ENCODE data around the gene CDH23.

Gene CDH23

DNA sequence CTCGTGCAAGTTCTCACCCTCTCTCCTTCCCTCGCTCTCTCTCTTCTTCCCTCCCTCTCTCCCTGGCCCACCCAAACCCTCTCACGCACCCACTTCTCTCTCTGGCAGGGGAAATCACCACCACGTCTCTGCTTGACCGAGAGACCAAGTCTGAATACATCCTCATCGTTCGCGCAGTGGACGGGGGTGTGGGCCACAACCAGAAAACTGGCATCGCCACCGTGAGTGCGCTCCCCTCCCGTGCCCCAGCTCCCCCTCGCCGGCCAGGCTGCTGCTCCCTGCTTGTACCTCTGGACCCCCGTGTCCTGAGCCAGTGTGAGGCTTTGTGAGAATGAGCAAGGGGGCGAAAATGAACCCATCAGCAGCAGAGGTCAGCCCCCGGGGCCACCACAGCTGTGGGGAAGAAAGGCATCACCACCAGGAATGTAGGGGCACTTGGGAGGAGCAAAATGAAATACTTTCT, 297.4 kb downstream of the CDH23 start:
- in situ Hi-C loops (cut with HindIII; ENCODE audit: low sequenced_read_pairs) = no loop called here

DNA sequence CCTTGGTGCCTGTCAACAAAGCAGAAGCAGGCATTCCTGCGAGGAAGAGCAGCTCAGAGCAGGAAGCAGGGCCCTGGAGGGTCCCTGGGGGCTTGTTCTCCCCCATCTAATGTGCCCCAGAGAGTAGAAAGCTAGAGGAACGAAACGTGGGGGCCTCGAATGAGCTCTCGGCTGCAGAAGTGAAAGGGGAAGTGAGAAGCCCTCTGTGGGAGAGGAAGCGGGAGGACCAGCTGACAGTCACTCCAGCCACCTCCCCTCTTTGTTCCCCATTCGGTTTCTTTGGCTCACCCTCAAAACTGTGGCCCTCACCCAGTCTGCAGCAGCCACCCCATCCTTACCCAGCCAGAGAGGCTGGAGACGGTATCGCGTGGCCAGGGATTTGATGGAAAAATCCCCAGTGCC, 297.8 kb downstream of the CDH23 start:
- in situ Hi-C loops (cut with HindIII; ENCODE audit: low sequenced_read_pairs) = no loop called here

DNA sequence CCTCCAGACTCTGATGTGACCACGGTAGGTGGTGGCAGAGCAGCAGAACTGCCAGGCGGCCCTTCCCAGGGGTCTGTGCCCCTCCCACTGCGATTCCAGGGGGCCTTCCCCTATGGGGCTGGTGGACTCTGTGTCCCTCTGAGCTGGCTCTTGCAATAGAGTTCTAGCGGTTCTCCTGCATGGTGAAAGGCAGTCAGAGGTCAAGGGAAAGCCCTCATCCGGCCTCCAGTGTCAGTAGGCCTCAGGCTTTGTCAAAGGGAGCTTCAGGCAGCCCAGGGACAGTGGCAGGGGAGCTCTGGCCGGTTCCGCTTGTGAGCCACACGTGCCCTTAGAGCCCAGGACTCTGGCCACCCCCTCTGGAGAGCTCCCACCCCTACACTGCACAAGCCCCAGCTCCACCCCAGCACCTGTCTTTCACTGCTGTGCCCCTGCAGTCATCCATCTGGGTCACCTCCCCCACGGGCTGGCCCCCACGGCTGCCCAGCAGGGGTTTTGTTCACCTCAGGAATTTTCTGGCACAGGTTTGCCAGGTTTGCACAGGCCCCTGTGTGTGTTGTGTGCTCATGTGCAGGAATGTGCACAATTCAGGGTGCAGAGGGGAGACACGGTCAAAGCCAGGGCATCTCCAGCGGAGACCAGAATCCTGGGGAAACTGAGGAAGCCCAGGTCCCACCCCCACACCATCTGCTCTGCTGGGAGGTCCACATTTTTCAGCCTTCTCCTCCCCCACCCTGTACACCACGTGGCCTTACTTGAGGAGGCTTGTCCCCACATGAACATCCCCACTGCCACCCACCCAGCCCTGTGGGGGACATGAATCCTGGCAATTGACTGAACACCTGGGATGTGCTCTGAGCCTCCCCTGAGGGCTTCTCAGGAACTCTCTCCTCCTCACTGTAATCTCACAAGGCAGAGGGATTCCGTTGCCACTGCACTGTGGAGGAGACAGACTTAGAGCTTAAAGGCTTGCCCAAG, 299.1 kb downstream of the CDH23 start:
- in situ Hi-C loops (cut with HindIII; ENCODE audit: low sequenced_read_pairs) = loop anchor here (5.0 kb wide), 1 partner anchor 102 kb away; no protein-coding TSS in a partner anchor

DNA sequence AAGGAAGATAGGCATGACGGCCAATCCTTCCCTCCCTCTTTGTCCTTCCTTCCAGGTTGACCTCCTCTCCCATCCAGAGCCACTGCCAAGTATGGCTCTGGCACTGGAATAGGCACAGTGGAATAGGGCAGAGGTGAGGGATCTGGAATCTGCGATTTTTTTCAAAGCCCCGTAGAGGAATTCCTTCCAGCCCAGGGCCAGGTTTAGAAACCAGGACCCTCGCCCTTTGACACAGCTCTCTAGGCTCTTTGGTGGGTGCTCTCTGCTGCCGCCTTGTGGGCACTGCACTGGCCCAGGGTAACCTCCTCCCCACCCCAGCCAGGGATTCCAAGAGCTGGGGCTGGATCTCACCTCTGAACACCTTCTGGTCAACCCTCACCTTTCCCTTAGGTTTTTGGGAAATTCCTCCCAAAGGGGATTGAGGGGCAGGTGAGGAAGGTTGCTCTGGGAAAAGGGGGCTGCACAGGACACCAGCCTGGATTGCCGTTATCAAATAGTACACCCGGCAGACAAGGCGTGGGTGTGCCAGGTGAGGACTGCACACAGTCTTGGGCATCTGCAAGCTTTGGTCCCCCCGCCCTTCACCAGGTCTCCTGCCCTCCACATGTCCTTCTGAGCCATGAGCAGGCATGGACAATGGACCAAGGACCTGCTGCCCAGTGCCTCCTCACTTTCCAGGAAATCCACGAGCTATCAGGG, 300.1 kb downstream of the CDH23 start:
- in situ Hi-C loops (cut with HindIII; ENCODE audit: low sequenced_read_pairs) = loop anchor here (5.0 kb wide), 1 partner anchor 101 kb away; no protein-coding TSS in a partner anchor

DNA sequence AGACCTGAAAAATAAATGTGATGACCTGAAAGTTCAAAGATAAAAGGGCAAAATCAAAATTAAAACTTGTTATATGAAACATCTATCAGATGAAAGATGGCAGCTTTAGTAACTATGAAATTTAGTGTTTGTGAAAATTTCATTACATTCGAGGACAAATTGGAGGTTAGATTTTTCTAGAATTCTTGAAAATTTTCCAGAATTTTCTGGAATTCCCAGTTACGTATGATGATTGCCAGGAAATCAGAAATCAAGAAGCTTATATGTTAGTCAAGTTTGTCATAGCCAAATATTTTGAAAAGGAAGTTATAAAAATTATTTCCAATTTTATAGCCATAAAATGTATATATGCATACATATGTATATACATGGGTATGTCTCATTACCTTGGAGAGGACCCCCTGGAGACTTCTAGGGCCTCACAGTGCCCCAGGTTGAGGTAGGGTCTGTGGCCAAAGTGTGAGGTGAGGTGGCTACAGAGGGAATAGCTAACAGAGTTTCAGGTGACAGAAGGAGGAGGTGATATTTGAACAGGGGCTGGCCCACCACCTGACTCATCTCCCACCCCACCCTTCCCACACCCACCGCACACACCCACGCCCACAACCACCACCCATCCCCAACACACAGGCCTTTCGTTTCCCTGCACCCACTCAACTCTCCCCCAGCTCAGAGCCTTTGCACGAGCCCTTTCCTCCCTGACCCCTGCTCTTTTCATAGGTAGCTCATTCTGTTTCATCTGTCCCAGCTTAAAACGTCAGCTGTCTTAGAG, 301.4 kb downstream of the CDH23 start:
- in situ Hi-C loops (cut with HindIII; ENCODE audit: low sequenced_read_pairs) = loop anchor here (5.0 kb wide), 1 partner anchor 99 kb away; no protein-coding TSS in a partner anchor

DNA sequence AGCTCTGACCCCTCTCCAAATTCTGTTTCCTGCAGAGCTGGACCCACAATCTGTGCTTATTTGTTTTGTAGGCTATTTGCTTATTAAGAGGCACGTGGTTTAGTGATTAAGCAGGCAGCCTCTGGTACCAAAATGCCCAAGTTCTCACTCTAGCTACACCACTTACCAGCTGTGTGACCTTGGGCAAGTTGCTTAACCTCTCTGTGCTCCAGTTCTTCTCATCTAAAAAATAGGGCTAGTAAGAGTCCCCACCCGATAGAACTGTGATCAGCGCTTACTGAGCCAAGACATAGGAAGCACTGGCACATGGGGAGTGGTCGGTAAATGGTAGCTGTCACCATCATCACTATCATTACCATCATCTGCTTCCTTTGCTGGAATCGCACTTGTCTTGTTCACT, 302.0 kb downstream of the CDH23 start:
- in situ Hi-C loops (cut with HindIII; ENCODE audit: low sequenced_read_pairs) = loop anchor here (5.0 kb wide), 1 partner anchor 99 kb away; no protein-coding TSS in a partner anchor

DNA sequence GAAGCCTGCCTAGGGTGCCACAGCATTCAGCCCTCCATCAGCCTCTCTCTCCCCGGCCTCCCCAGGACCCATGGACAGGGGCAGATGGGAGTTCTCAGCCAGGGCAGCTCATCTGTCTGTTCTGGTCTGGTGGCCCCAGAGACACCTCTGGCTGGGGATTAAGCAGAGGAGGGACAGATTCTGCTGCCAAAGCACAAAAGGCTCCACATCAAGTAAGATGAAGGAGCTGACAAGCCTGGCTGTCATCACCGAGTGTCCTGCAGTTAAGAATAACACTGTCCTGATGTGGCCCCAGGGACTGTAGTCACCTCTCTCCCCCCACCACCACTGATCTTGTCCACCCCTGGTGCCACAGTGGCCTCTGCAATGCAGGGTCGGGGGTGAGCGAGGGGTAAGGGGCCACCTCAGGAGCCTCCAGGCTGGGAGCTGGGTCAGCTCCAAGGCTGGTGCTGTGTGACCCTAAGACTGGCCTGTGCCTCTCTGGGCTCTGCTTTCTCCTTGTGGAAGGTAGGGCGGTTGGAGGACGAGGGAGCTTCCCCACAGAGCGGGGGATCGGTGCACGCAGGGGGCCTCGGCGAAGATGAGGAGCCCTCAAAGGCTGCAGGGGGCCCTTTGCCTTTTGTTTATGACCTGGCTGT, 304.1 kb downstream of the CDH23 start:
- in situ Hi-C loops (cut with HindIII; ENCODE audit: low sequenced_read_pairs) = no loop called here

DNA sequence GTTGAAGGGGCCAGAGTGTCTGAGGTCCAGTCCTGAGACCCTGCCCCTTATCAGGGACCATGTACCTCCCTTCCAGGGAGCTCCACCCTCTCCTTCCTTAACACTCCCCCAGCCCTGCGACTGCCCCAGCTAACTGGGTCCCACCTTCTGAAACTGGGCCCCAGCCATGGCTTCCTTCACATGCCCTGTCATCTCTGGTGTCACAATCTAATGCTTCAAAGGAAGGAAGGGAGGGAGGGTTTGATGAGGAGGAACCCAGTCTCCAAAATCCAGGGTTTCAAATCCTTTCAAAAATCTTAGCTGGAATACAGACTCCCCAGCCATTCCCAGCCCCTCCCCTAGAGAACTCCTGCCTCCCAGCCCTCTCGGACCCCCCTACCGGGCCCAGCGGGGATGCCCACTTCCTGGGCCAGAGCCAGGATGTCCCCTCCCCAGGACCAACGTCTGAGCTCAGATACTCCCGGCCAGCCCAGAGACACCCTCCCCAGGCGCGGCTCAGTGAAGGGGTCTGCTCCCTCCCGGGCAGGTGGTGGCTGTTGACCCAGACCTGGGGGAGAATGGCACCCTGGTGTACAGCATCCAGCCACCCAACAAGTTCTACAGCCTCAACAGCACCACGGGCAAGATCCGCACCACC, 304.9 kb downstream of the CDH23 start:
- in situ Hi-C loops (cut with HindIII; ENCODE audit: low sequenced_read_pairs) = no loop called here

DNA sequence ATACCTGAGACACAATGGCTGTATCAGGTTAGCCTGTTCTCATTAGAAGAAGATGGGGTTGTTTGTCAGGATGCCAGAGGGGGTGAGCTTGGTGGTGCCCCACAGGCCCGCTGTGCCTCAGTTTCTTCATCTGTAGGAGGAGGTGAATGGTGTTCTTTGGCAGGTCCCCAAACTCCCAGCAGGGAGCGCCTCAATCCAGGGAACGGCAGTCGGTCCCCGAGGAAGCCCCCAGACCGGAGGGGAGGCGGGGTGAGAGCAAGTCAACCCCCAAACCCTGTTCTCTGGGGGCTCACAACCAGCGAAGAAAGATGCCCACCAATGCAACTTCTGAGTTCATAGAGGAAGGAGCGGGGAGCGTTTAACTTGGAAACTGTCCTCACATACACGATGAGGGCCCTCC, 306.9 kb downstream of the CDH23 start:
- in situ Hi-C loops (cut with HindIII; ENCODE audit: low sequenced_read_pairs) = no loop called here

DNA sequence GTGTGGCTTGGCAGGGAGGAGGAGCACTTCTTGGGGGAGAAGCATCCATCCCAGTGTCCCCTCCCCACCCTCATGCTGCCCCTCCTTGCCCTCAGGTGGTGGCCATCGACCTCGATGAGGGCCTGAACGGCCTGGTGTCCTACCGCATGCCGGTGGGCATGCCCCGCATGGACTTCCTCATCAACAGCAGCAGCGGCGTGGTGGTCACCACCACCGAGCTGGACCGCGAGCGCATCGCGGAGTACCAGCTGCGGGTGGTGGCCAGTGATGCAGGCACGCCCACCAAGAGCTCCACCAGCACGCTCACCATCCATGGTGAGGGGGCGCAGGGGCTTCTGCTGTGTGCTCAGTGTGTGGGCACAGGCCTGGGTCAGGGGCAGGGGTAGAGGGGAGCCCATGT, 308.1 kb downstream of the CDH23 start:
- in situ Hi-C loops (cut with HindIII; ENCODE audit: low sequenced_read_pairs) = no loop called here

DNA sequence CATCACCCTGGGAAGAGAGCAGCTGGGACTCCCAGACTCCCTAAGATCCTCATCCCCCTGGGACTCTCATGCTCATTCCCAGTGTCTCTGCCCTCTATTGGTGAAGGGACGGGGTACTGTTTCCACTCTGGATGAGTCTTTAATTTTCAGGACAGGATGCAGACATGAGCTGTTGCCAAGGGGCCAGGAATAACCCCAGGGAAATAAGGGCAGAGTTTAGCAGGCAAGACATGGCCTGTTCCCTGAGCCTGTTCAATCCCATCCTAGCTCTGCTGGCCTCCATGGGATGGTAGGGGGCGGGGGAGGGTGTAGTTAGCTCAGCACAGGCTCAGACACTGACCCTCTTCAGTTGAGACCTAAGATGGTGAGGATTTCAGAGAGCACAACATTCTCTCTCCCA, 308.9 kb downstream of the CDH23 start:
- in situ Hi-C loops (cut with HindIII; ENCODE audit: low sequenced_read_pairs) = no loop called here

DNA sequence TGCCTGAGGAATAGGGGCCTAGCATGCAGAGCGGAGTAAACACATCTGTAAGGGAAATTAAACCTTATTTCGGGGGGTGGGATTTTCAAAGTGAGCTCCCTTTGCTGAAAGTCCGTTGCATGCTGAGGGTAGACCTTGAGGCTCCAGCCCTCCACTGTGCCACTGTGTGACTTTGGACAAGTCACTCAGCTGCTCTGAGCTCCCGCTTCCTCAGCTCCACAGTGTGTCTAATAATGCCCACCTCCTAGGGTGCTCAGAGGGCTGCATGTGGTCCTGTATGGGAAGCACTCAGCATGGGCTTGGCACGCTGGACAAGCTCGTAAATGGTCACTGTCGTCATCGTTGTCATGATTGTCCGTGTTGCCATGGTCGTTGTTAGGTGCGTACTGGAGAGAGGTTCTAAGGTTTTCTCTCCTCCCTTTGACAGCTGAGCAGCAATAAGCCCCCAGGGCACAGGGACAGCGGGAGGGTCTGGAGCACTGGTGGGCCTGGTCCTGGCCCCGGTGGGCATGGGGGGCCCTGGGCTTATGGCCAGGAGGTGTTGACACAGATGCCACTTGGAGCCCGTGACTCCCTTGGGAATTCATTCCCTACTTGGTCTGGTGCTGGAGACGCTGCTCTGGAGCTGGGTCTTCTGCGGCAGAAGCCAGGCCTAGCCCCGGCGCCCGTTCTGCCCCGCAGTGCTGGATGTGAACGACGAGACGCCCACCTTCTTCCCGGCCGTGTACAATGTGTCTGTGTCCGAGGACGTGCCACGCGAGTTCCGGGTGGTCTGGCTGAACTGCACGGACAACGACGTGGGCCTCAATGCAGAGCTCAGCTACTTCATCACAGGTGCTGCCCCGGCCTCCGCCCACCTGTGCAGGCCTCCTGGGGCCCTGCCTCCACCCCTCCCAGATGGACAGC, 309.7 kb downstream of the CDH23 start:
- in situ Hi-C loops (cut with HindIII; ENCODE audit: low sequenced_read_pairs) = no loop called here

DNA sequence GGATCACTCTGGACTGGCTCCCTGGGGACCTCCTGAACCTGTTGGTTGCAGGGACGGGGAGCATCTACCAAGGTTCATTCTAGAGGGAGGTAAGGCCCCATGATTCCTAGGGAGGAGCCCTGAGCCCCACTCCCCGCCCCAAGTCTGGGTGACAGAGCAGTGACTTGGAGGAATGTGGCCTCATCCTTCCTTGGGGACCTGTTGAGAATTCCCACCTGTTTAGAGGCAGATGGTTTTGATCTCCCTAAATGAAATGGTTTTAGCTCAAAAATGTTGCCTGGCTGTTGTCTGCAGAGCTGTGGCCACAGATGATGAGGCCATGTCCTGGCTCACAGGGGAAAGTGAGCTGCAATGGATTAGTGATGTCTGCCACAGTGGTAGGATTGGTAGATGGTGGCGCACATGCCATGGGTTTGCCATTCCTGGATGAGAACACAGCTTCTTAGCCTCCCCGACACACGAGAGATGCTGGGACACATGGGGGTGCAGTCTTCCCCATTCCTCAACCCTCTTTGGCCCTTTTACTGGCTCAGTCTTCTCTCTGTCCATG, 310.6 kb downstream of the CDH23 start:
- in situ Hi-C loops (cut with HindIII; ENCODE audit: low sequenced_read_pairs) = no loop called here

DNA sequence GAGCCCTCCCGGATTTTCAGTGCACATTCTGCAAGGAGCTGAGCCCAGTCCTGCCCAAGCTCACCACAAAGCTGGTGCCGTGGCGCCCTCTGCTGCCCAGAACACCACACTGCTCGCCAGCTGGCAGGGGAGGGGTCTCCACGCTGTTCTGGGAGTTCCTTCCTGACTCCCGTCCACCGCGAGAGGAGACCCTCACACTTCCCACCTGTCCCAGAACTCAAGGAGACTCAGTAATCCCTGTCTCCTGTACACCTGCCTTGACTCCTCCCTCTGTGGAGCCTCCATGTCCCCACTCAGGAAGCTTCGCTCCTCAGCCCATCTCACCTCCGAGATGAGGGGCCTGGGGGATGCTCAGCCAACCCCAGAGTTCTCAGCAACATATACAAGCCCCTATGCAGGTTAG, 311.6 kb downstream of the CDH23 start:
- in situ Hi-C loops (cut with HindIII; ENCODE audit: low sequenced_read_pairs) = no loop called here

DNA sequence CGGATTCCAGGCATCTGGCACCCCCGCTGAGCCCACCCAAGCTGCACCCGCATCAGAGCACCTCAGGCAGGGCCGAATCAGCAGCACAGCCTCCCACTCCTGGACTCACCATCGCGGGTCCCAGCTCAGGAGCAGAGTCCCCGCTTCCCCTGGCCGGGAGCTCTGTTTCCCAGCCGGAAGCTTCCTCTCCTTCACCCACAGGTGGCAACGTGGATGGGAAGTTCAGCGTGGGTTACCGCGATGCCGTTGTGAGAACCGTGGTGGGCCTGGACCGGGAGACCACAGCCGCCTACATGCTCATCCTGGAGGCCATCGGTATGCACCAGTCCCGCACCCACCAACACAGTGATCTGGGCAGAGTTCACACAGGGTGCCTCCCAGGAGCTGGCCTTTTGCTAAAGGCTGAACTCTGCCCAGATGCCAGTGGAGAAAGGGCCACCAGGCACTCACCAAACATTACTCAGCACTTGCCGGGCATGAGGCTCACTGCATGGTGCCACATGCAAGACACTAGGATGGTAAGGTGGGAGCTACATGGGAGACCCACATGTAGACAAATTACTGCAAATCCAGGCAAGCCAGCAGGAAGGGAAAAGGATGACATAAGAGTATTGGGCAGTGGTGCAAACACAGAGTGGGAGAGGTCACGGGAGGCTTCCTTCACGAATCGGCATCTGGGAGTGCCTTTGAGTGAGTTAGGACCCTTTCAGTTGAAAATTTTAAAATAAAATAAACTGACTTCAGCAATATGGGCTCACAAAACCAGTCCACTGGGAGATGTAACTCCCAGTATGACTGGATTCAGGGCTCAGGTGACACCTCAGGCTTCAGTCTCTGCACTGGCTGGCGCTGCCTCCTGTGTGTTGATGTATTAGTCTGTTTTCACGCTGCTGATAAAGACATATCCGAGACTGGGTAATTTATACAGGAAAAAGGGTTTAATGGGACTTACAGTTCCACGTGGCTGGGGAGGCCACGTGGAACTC, 312.5 kb downstream of the CDH23 start:
- in situ Hi-C loops (cut with HindIII; ENCODE audit: low sequenced_read_pairs) = no loop called here

DNA sequence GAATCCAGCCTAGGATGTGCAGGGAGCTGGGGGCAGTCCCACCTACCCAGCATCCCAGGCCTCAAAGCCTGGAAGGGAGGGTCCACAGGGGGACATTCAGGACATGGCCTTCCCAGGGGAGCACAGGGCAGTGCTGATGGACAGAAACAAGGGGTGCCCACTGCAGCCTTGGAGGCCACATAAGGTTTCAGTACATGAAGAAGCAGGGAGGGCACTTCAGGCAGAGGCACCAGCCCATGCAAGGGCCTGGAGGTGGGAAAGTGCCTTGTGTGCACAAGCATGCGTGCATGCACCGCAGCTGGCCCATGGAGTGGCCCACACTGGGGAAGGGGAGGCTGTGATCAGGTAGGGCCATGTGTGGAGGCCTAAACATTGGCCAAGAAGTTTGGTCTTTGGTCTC, 313.8 kb downstream of the CDH23 start:
- in situ Hi-C loops (cut with HindIII; ENCODE audit: low sequenced_read_pairs) = no loop called here

DNA sequence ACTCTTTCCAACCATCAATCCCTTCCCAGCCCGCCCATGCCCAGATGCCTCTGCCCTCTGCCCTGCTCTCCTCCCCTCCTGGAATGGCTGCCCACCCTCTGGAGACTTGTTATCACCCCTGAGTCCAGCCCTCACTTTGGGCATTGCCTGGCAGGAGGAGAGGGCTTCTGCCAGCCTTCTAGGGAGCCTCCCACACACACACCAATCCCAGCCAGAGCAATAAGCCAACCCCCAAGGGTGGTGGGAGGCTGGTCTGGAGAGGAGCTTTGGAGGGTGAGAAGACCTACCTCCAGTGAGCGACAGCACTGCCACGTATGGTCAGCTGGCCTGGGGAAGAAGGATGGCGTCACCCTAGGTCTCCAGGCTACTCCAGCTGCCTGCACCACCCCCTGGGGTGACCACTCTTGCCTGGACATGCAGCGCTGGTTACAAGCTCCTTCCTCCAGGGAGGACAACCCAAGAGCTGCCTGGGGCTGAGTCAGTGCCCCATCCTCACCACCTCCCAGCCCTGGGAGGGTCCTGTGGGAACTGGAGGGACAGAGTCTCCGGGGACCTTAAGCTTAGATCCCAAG, 314.4 kb downstream of the CDH23 start:
- in situ Hi-C loops (cut with HindIII; ENCODE audit: low sequenced_read_pairs) = no loop called here

Measured in endothelial cell of hepatic sinusoid (primary cell).